ENCODE results near the gene POU2F2. TPM values are rescaled to one million over a fixed set of nuclear protein-coding genes. Genes with fewer than 3 reads are reported as not detected.
A peak's percentile ranks its signal among the peaks of the same experiment; 100 is the strongest.

POU2F2 gene
- total and polyA plus RNA-seq, 8 donors: 0.87 to 10.0 (median 1.6) TPM

DNA sequence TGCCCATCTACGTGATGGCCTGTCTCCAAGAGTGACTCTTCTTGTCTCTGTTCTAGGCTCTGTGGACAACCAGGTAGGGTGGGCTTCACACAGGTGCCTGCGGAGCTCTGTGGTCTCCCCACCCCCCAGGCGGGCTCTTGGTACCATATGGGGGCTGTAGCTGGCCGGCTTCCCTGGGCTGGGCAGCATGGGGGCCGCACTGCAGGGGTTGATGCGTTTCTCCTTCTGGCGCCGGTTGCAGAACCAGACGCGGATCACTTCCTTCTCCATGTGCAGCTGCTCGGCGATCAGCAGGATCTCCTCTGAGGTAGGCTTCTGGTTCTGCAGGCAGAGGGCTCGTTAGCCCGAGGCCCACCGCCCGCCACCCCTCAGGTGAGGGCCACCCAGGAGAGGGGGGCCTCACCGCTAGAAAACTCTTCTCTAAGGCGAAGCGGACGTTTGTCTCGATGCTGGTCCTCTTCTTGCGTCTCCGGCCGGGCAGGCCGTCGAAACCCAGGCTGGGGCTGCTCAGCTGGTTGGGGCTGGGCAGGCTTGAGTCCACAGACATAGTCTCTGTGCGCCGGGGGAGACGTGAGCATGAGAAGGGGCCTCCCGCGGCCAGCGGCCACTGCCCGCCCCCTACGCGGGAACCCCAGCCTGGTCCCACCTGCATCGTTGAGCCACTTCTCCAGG is 37.0 kb downstream of the POU2F2 start:
- TF ChIP-seq, protein P1, sequence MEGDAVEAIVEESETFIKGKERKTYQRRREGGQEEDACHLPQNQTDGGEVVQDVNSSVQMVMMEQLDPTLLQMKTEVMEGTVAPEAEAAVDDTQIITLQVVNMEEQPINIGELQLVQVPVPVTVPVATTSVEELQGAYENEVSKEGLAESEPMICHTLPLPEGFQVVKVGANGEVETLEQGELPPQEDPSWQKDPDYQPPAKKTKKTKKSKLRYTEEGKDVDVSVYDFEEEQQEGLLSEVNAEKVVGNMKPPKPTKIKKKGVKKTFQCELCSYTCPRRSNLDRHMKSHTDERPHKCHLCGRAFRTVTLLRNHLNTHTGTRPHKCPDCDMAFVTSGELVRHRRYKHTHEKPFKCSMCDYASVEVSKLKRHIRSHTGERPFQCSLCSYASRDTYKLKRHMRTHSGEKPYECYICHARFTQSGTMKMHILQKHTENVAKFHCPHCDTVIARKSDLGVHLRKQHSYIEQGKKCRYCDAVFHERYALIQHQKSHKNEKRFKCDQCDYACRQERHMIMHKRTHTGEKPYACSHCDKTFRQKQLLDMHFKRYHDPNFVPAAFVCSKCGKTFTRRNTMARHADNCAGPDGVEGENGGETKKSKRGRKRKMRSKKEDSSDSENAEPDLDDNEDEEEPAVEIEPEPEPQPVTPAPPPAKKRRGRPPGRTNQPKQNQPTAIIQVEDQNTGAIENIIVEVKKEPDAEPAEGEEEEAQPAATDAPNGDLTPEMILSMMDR (IDR thresholded peaks at IDR 0.05): no peak
- H3K36me3 ChIP-seq: peaks cover 0 to 19% of the 10 kb centered on the region in 2 donors
- H3K4me3 ChIP-seq: no peak overlapping the region
- H3K27me3 ChIP-seq: peaks cover 0 to 20% of the 10 kb centered on the region in 2 donors
- no peaks in the 10 kb centered on the region for H3K4me1 ChIP-seq
- intact Hi-C loops (cut with DNase I): no loop called here
- no peaks in the 10 kb centered on the region for H3K9me3 ChIP-seq
- DNase-seq: no peak
- ATAC-seq: no peak
- no peak overlapping the region for H3K27ac ChIP-seq

DNA sequence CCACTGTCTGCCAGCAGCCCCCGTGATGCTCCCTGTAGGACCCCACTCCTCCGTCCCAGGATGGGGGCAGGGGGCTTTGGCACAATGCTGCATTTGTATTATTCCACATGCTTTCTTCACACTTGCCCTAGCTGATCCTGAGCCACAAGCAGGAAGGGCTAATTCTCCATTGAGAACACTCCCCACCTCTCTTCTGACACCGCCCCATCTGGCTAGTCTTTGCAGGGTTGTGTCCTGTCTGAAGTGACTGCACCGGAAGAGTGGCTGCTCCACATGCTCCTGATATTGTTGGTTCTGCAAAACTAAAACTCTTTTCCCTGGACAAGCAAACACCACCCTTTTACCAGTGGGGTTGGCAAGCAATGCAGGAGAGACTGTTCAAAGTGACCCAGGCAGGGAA is 38.3 kb downstream of the POU2F2 start:
- ATAC-seq (peak; percentile 39), DNase-seq (no peak)
- Histone ChIP-seq H3K27me3 (peaks cover 0 to 20% of the 10 kb centered on the region in 2 donors), H3K4me1 (peaks cover 0 to 3% of the 10 kb centered on the region in 2 donors), H3K9me3 (no peaks in the 10 kb centered on the region), H3K27ac (no peak overlapping the region), H3K36me3 (peaks cover 0 to 19% of the 10 kb centered on the region in 2 donors), H3K4me3 (no peak overlapping the region)
- intact Hi-C loops (cut with DNase I): no loop called here
- TF ChIP-seq, protein P1 (IDR thresholded peaks at IDR 0.05): no peak

DNA sequence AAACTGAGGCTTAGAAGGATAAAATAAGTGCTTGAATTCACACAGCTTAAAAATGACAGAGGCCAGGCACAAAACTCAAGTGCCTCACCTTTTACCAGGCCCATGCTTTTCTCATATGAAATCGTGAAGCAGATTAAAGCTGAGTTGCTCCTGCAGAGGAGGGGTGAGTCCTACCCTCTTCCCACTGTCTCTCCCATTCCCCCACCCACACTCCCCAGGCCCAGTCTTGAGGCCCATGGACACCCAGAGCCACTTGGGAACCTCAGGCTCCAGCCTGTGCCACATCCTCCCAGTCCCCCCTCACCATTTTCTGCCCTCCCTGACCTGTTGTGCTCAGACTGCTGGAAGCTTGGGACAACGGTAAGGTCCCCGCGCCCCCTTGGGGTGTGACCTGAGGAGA is 38.7 kb downstream of the POU2F2 start:
- Histone ChIP-seq H3K36me3 (peaks cover 0 to 19% of the 10 kb centered on the region in 2 donors), H3K4me1 (peaks cover 0 to 3% of the 10 kb centered on the region in 2 donors), H3K9me3 (no peaks in the 10 kb centered on the region), H3K4me3 (no peak overlapping the region), H3K27me3 (peaks cover 0 to 20% of the 10 kb centered on the region in 2 donors), H3K27ac (no peak overlapping the region)
- TF ChIP-seq, protein P1 (IDR thresholded peaks at IDR 0.05): no peak
- no peak for ATAC-seq
- intact Hi-C loops (cut with DNase I): no loop called here
- no peak for DNase-seq

DNA sequence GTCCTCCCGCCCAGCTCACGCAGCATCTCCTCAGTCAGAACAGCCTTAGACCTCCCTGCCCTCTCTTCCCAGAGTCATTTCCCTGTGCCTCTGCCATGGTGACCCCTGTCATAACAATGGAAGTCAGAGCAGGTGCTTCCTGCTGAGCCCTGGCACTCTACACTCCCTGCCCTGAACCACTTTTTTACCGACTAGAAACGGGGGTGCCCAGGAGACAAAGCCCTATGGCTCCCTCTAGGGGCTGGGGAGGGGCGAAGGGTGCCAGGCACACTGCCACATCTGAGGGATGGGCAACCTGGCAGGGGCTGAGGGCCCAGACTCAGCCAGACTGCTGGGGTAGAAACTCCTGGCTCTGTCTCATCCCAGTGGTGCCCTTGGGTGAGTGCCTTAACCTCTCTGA is 39.9 kb downstream of the POU2F2 start:
- H3K36me3 ChIP-seq: peaks cover 0 to 19% of the 10 kb centered on the region in 2 donors
- peaks cover 0 to 20% of the 10 kb centered on the region in 2 donors for H3K27me3 ChIP-seq
- no peaks in the 10 kb centered on the region for H3K9me3 ChIP-seq
- H3K4me1 ChIP-seq: peaks cover 0 to 3% of the 10 kb centered on the region in 2 donors
- no peak overlapping the region for H3K4me3 ChIP-seq
- peak in 1 of 4 donors; percentile 21 for DNase-seq
- intact Hi-C loops (cut with DNase I): no loop called here
- peak; percentile 66 for ATAC-seq
- TF ChIP-seq, protein P1 (IDR thresholded peaks at IDR 0.05): peak in 1 of 2 donors; percentile 29
- no peak overlapping the region for H3K27ac ChIP-seq

DNA sequence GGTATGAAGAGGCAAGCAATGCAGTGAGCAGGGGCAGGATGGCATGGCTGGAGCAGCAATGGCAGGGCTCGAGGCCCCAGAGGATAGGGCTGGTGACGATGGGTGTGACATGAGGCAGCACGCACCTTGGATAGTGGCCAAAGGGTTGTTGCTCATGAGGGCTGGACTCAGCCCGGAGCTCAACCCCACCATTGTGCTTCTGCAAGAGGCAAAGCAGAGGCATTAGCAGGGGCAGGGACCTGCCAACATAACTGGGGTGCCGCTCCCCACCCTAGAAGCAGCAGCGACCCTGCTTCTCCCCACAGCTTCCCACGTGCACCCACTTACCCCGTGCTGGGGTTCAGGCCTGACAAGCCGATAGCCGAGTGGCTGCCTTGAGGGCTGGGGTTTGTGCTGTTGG is 40.5 kb downstream of the POU2F2 start:
- ATAC-seq (no peak), DNase-seq (peak in 1 of 4 donors; percentile 32)
- H3K27me3 ChIP-seq: peaks cover 0 to 20% of the 10 kb centered on the region in 2 donors
- intact Hi-C loops (cut with DNase I): no loop called here
- peaks cover 0 to 3% of the 10 kb centered on the region in 2 donors for H3K4me1 ChIP-seq
- H3K27ac ChIP-seq: no peak overlapping the region
- H3K4me3 ChIP-seq: no peak overlapping the region
- peaks cover 0 to 19% of the 10 kb centered on the region in 2 donors for H3K36me3 ChIP-seq
- no peaks in the 10 kb centered on the region for H3K9me3 ChIP-seq
- TF ChIP-seq, protein P1 (IDR thresholded peaks at IDR 0.05): no peak

All from left lung (tissue), 10 donors.